Frontal cortex (tissue), 4 donors: Measurements from ENCODE around the gene FGA. TPM values are rescaled to one million over a fixed set of nuclear protein-coding genes. Genes with fewer than 3 reads are reported as not detected.
"Not testable (repeated sequence)": the region's sequence is repeated elsewhere in the genome, so short reads cannot be mapped to it uniquely, and the experiment has no call there.

ENCODE experiments used
- DNase-seq, 2 donors: peaks; one replicate each; pipeline ENCODE4 v3.0.0; 2012; ENCODE audit warnings: low spot score in 2 of 2
- FAIRE-seq: peaks from 2 replicates; lab custom pipeline; 2012; peaks lifted over from hg19 to GRCh38; lab: Jason Lieb, UNC
- total RNA-seq: library from RNA; depleted of rRNA; stranded (reverse); fragments of >200 nt; gene quantifications from one replicate; pipeline ENCODE4 v1.2.3, GENCODE V29; 2014
- donor health status: control.
- donor health status: control.
- donor health status: control.

The FGA gene
- total RNA-seq, 1 donor from 2014 or later = not detected

- FAIRE-seq (no peak), DNase-seq (no peak)
Measured at GRCh38 chr4:154608361-154609252, 18.1 kb upstream of the FGA start.

GRCh38 chr4:154606728-154607723 lies 16.5 kb upstream of the FGA start:
- no peak for FAIRE-seq

GRCh38 chr4:154604696-154605200 lies 14.2 kb upstream of the FGA start:
- FAIRE-seq (no peak), DNase-seq (no peak)

More at GRCh38 chr4:154606728-154607723, 16.5 kb upstream of the FGA start:
- no peak for DNase-seq

DNA sequence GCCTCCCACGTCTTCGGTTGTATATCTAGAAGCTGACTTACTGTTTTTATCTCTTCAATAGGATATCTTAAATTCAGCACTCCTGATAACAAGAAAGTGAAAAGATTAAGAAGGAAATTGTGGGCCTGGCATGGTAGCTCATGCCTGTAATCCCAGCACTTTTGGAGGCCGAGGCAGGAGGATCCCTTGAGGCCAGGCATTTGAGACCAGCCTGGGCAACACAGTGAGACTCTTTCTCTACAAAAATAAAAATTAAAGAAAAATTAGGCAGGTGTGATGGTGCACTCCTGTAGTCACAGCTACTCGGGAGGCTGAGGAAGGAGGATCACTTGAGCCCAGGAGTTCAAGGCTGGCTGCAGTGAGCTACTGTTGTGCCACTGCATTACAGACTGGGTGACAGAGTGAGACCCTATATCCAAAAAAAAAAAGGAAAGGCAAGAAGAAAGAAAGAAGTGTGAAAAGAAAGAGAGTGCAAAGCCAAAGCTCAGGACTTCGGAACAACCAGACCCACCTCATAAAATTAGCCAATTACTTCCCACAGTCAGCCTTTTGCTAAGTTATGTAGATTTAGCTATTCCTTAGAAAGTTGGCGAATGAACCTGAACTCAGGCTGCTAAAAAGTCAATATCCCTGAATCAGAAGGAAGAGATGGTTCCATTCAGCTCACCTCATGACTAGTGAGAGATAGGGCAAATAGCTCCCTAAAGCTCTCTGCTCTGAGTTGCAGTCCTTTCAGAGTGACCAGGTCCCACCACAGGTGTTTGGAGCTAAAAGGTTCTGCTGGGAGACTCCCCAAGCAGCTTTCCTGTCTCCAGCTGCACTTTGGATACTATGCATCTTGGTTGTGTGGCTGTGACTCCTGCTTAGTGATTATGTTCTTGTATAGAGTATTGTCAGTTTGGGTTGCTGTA lies 12.7 kb upstream of the FGA start:
- FAIRE-seq (no peak), DNase-seq (no peak)

DNA sequence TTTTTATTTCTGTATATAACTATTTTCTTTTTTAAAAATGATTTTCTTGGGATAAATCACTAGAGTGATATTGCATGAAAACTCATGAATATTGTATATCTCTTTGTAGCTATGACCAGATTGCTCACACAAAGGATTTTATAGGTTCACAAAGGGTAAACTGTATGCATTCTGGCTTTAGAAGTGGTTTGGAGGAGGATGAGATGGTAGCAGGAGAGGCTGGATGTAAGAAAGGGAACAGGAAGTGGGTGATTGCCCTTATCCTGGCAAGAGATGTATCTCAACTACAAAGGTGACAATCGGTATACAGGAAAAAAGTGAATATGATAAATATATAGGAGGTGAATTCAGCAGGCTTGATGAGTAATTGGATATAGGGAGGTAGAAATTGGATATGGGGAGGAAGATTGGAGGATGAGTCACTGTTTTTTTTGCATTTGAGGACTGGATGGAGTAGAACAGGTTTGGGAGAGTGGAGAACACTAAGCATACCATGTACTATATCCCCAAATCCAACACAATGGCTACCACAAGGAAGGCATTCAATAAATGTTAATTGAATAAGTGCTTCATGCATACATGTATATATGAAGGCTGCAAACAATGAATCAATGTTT lies 12.0 kb upstream of the FGA start:
- FAIRE-seq (no peak), DNase-seq (no peak)

DNA sequence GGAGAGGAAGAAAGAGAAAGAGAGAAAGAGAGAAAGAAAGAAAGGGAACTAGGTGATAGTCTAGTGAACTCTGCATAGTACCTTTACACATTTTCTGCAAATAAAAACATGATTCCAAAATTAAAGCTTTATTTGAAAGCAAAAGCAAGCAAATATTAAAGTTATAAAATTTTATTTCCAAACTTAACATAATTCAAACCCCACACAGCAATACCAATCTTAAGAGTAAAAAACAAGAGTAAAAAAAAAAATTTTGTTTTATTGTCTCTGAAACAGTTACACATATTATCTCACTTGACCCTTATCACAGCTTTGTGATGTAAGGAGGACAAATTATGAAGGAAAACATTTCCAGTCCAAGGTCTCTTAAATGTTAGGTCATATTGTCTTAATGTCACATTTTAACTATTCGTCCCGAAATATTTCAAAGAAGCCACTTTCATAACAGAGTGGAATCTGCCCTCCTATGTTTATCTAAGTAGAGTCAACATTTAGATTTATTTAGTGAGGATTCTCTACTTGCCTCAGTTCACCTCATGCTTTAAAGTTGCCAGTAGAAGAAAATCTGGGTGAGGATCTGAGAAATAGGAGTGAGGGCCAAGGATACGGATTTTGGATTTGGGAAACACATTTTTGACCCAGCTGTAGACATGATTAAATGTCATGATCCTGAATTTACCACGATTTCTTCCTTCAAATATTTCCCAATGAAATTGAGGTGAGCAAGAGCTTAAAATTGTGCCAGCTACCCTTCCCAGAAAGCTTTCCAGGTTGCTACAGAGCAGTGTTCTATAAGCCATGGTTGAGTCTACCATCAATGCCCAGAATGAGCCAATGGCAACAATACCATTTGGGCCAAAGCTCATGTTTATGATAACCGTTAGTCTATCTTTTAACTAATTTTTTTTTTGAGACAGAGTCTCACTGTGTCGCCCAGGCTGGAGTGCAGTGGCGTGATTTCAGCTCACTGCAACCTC lies 7.5 kb upstream of the FGA start:
- no peak for FAIRE-seq
- no peak for DNase-seq

DNA sequence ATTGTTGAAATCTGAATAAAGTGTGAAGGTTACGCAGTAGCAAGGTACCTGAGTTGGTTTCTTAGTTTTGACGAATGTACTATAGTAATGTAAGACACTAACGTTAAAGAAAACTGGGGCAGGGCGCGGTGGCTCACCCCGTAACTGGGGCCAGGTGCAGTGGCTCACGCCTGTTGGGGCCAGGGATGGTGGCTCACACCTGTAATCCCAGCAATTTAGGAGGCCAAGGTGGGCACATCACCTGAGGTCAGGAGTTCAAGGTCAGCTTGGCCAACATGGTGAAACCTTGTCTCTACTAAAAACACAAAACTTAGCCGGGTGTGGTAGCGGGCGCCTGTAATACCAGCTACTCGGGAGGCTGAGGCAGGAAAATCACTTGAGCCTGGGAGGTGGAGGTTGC lies 6.7 kb upstream of the FGA start:
- DNase-seq, FAIRE-seq: not testable (repeated sequence)

- DNase-seq = no peak
- FAIRE-seq = no peak
Measured at GRCh38 chr4:154595807-154596206, 5.3 kb upstream of the FGA start.

GRCh38 chr4:154594343-154594742 lies 3.8 kb upstream of the FGA start:
- DNase-seq = not testable (repeated sequence)

GRCh38 chr4:154593868-154594267 lies 3.3 kb upstream of the FGA start:
- DNase-seq (no peak), FAIRE-seq (no peak)

More at GRCh38 chr4:154594343-154594742, 3.8 kb upstream of the FGA start:
- not testable (repeated sequence) for FAIRE-seq

GRCh38 chr4:154591890-154592289 lies 1.3 kb upstream of the FGA start:
- DNase-seq = no peak
- FAIRE-seq = no peak

GRCh38 chr4:154589296-154590197 lies 995 bp downstream of the FGA start:
- FAIRE-seq (no peak), DNase-seq (no peak)

GRCh38 chr4:154588198-154588597 lies 2.3 kb downstream of the FGA start:
- DNase-seq (no peak), FAIRE-seq (no peak)

DNA sequence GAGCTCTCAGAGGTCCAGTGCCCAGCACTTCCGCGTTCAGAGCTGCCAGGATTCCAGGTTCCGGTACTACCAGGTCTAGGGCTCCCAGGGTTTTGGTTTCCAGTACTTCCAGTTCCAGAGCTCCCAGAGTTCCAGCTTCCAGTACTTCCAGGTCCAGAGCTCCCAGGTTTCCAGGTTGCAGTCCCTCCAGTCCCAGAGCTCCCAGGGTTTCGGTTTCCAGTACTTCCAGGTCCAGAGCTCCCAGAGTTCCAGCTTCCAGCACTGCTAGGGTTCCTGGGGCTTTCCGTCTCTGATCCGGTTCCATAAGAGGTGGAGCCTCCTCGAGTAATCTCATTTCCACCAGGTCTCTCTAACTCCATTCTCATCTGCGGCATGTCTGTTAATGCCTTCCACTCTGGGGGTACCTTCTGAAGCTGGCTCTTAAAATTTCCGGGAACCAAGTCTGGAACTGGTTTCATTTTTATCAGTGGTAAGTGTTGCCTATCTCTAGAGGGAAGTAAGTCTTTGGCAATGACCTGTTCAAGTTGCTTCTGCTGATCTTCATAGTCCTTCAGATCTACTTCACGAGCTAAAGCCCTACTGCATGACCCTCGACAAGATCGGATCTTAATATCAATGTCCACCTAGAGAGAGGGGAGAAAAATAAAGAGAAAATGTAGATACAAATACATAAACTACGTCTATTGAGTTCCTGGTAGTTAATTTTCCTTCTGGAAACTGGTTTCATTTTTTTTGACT lies 4.1 kb downstream of the FGA start:
- no peak for FAIRE-seq
- DNase-seq = no peak

GRCh38 chr4:154585369-154586018 lies 5.0 kb downstream of the FGA start:
- DNase-seq (no peak), FAIRE-seq (no peak)

- DNase-seq (no peak), FAIRE-seq (no peak)
Measured at GRCh38 chr4:154584259-154584658, 6.3 kb downstream of the FGA start.
